IMR-90 (cell line): Measurements from ENCODE around the gene TRPM4.

Experiments
- BHLHE40 ChIP-seq: fragments of 150-350 bp; IDR thresholded peaks from 2 replicates; pipeline ENCODE4 v1.6.1; 2016; ENCODE audit warnings: mild to moderate bottlenecking, low read depth, low read length
- CEBPB ChIP-seq: IDR thresholded peaks from 2 replicates; pipeline ENCODE4 v1.6.1; 2012; ENCODE audit warnings: low read depth, low read length, improper control_type of control experiment
- CTCF ChIP-seq: conservative IDR thresholded peaks from 2 replicates; pipeline ENCODE4 v1.5.1; 2012; ENCODE audit warnings: mild to moderate bottlenecking, low read depth, low read length, improper control_type of control experiment
- FOS ChIP-seq: fragments of 150-350 bp; IDR thresholded peaks from 2 replicates; pipeline ENCODE4 v1.6.1; 2016; ENCODE audit warnings: low read depth, low read length
- MAFK ChIP-seq: IDR thresholded peaks from 2 replicates; pipeline ENCODE4 v1.6.1; 2012; ENCODE audit warnings: low read depth, low read length, improper control_type of control experiment
- POLR2A ChIP-seq: IDR thresholded peaks from 2 replicates; pipeline ENCODE4 v1.6.1; 2012; ENCODE audit warnings: mild to moderate bottlenecking, low read depth, low read length
- RFX5 ChIP-seq: IDR thresholded peaks from 2 replicates; pipeline ENCODE4 v1.8.0; 2012; ENCODE audit warnings: low read depth, mild to moderate bottlenecking, low read length, moderate library complexity

GRCh38 chr19:49111218-49111998 lies 46.2 kb upstream of the TRPM4 start:
- TF ChIP-seq POLR2A, result no peak
- TF ChIP-seq CTCF, result no peak
- TF ChIP-seq RFX5, result no peak
- no peak for TF ChIP-seq MAFK
- peak; percentile 47; the same call in 1 of the 2 replicates for TF ChIP-seq CEBPB
- TF ChIP-seq BHLHE40, result no peak
- TF ChIP-seq FOS, result no peak
